A549 (cell line): ENCODE measurements around the gene AXL. TPM values are rescaled to one million over a fixed set of nuclear protein-coding genes. Genes with fewer than 3 reads are reported as not detected.

Source experiments
- ATAC-seq, 2 experiments: fragments of 200-7000 bp in 1 of 2; fragments of >200 bp in 1 of 2; cut with Nextera tagmentation in 1 of 2; cut with Tn5 transposase in 1 of 2; 3 replicates each; pipeline versions ENCODE4 v1.8.0 to v1.9.1; 2018 to 2020; ENCODE audit warnings: mild to moderate bottlenecking in 1 of 2, moderate library complexity in 1 of 2
- CTCF ChIA-PET: fragments of 300-600 bp; sonication (Branson Sonifier 250); formaldehyde crosslinking; extraction: SDS; loops from one replicate; lab custom pipeline; 2021; ENCODE audit warnings: antibody characterized with exemption, inconsistent platforms; lab: Yijun Ruan, JAX
- POLR2A ChIA-PET: fragments of 350-600 bp; formaldehyde crosslinking; extraction: SDS; loops from one replicate; lab custom pipeline; 2021; ENCODE audit warnings: antibody characterized with exemption, inconsistent platforms; lab: Yijun Ruan, JAX
- DNase-seq, 2 experiments: peaks; one replicate each; pipeline versions ENCODE4 v3.0.0 to v3.0.0-alpha.2; 2011 to 2016; ENCODE audit warnings: low read depth in 1 of 2, low spot score in 1 of 2
- FAIRE-seq: peaks from 2 replicates; lab custom pipeline; 2011; peaks lifted over from hg19 to GRCh38; lab: Jason Lieb, UNC
- H3K27ac ChIP-seq, 2 experiments: fragments of >200 bp; sonication (Bioruptor Twin); formaldehyde crosslinking; 3 replicates each; pipeline ENCODE4 v1.5.1; 2016 to 2017
- H3K4me1 ChIP-seq: fragments of >200 bp; sonication (Bioruptor Twin); formaldehyde crosslinking; 3 replicates; pipeline ENCODE4 v1.6.1; 2016
- H3K4me2 ChIP-seq: fragments of >200 bp; sonication (Bioruptor Twin); formaldehyde crosslinking; 3 replicates; pipeline ENCODE4 v1.6.1; 2016
- H3K4me3 ChIP-seq: fragments of >200 bp; sonication (Bioruptor Twin); formaldehyde crosslinking; 3 replicates; pipeline ENCODE4 v1.5.1; 2016
- H3K9me3 ChIP-seq: fragments of >200 bp; sonication (Bioruptor Twin); formaldehyde crosslinking; 3 replicates; pipeline ENCODE4 v1.6.1; 2016
- BHLHE40 ChIP-seq: IDR thresholded peaks from 2 replicates; pipeline ENCODE4 v1.6.1; 2012; ENCODE audit warnings: low read depth, low read length, inconsistent platforms
- CBX2 ChIP-seq: fragments of 200-600 bp; sonication (generic); IDR thresholded peaks from 2 replicates; pipeline ENCODE4 v1.6.1; 2016; ENCODE audit warnings: low read depth, mild to moderate bottlenecking, borderline replicate concordance
- CBX8 ChIP-seq: fragments of 200-600 bp; sonication (generic); IDR thresholded peaks from 2 replicates; pipeline ENCODE4 v1.6.1; 2016
- CEBPB ChIP-seq, 2 experiments: fragments of >200 bp in 1 of 2; sonication (Bioruptor Twin) in 1 of 2; formaldehyde crosslinking in 1 of 2; IDR thresholded peaks; 2 replicates each; pipeline ENCODE4 v1.6.1; 2012 to 2016
- EHF ChIP-seq: fragments of 250-450 bp; sonication (Bioruptor Pico); IDR thresholded peaks from 2 replicates; pipeline ENCODE4 v1.5.0; 2020; ENCODE audit warnings: mild to moderate bottlenecking
- EP300 ChIP-seq, 2 experiments: fragments of >200 bp; sonication (Bioruptor Twin); formaldehyde crosslinking; IDR thresholded peaks; 2 replicates in 1 of 2; 3 replicates in 1 of 2; pipeline ENCODE4 v1.6.1; 2016 to 2017
- FOXS1 ChIP-seq: fragments of 250-450 bp; sonication (Bioruptor Pico); IDR thresholded peaks from 2 replicates; pipeline ENCODE4 v1.5.0; 2020; ENCODE audit warnings: mild to moderate bottlenecking, moderate library complexity
- GATA3 ChIP-seq: IDR thresholded peaks from 2 replicates; pipeline ENCODE4 v1.6.1; 2012; ENCODE audit warnings: borderline replicate concordance
- HEYL ChIP-seq: fragments of 250-450 bp; sonication (Bioruptor Pico); IDR thresholded peaks from 2 replicates; pipeline ENCODE4 v1.8.0; 2021; ENCODE audit warnings: mild to moderate bottlenecking, moderate library complexity
- HOXA7 ChIP-seq: fragments of 250-450 bp; sonication (Bioruptor Pico); IDR thresholded peaks from 2 replicates; pipeline ENCODE4 v1.5.0; 2020; ENCODE audit warnings: mild to moderate bottlenecking, moderate library complexity
- HOXB5 ChIP-seq: fragments of 250-450 bp; sonication (Bioruptor Pico); IDR thresholded peaks from 2 replicates; pipeline ENCODE4 v1.5.0; 2020; ENCODE audit warnings: mild to moderate bottlenecking, moderate library complexity
- JUN ChIP-seq, 2 experiments: fragments of >200 bp; sonication (Bioruptor Twin); formaldehyde crosslinking; IDR thresholded peaks; 2 replicates in 1 of 2; 3 replicates in 1 of 2; pipeline ENCODE4 v1.6.1; 2016 to 2017
- KDM1A ChIP-seq: fragments of 200-600 bp; sonication (generic); IDR thresholded peaks from 2 replicates; pipeline ENCODE4 v1.6.1; 2016; ENCODE audit warnings: low read depth, mild to moderate bottlenecking
- MYC ChIP-seq: IDR thresholded peaks from 2 replicates; pipeline ENCODE4 v1.6.1; 2012; ENCODE audit warnings: mild to moderate bottlenecking, inconsistent platforms, low read length, improper control_type of control experiment, borderline replicate concordance
- POLR2A ChIP-seq: IDR thresholded peaks from 2 replicates; pipeline ENCODE4 v1.6.1; 2012; ENCODE audit warnings: mild to moderate bottlenecking, low read length
- POLR2AphosphoS2 ChIP-seq: conservative IDR thresholded peaks from 2 replicates; pipeline ENCODE4 v1.6.1; 2012; ENCODE audit warnings: low read length, improper control_type of control experiment, inconsistent platforms
- RAD21 ChIP-seq, 2 experiments: fragments of >200 bp in 1 of 2; sonication (Bioruptor Twin) in 1 of 2; formaldehyde crosslinking in 1 of 2; IDR thresholded peaks in 1 of 2; conservative IDR thresholded peaks in 1 of 2; 2 replicates in 1 of 2; 3 replicates in 1 of 2; pipeline ENCODE4 v1.6.1; 2012 to 2018; ENCODE audit warnings: inconsistent platforms in 1 of 2
- RARB ChIP-seq: fragments of 250-450 bp; sonication (Bioruptor Pico); IDR thresholded peaks from 2 replicates; pipeline ENCODE4 v1.8.0; 2021; ENCODE audit warnings: mild to moderate bottlenecking, moderate library complexity
- RCOR1 ChIP-seq: fragments of 150-350 bp; IDR thresholded peaks from 2 replicates; pipeline ENCODE4 v1.6.1; 2014; ENCODE audit warnings: antibody characterized with exemption, low read length, low read depth
- RFX5 ChIP-seq: fragments of 450-650 bp; IDR thresholded peaks from 2 replicates; pipeline ENCODE4 v1.7.1; 2014; ENCODE audit warnings: antibody characterized with exemption, mild to moderate bottlenecking, moderate library complexity
- SMC3 ChIP-seq: fragments of >200 bp; sonication (Bioruptor Twin); formaldehyde crosslinking; IDR thresholded peaks from 3 replicates; pipeline ENCODE4 v1.6.1; 2018; ENCODE audit warnings: inconsistent platforms
- ZC3H11A ChIP-seq: fragments of 450-650 bp; IDR thresholded peaks from 2 replicates; pipeline ENCODE4 v1.6.1; 2014; ENCODE audit warnings: antibody characterized with exemption, mild to moderate bottlenecking
- ZFP36 ChIP-seq: fragments of 450-650 bp; IDR thresholded peaks from 2 replicates; pipeline ENCODE4 v1.6.1; 2014; ENCODE audit warnings: borderline replicate concordance; ENCODE audit not compliant: partially characterized antibody
- ZNF302 ChIP-seq: fragments of 250-450 bp; sonication (Bioruptor Pico); IDR thresholded peaks from 2 replicates; pipeline ENCODE4 v1.9.0; 2021; ENCODE audit warnings: inconsistent platforms, mild to moderate bottlenecking, moderate library complexity
- WGBS: methylation state at CpG from one replicate; pipeline ENCODE4 v1.1.6; 2017; ENCODE audit errors: missing lambda C conversion rate; 5-methylcytosine and 5-hydroxymethylcytosine counted together
- polyA plus RNA-seq, 4 experiments: library from polyadenylated mRNA; depleted of rRNA in 3 of 4; stranded (reverse); fragments of >200 nt; fragmentation: RNase III in 1 of 4; extraction: RNeasy Plus Mini Kit Qiagen cat#74134 plus additional on column Dnase treatment in 1 of 4; gene quantifications; 2 replicates in 3 of 4; 3 replicates in 1 of 4; pipeline ENCODE4 v1.2.3, GENCODE V29; 2011 to 2017
- TF ChIP-seq, protein P1 (sequence below): fragments of 250-450 bp; sonication (Bioruptor Pico); IDR thresholded peaks from 2 replicates; pipeline ENCODE4 v1.5.0; 2020; ENCODE audit warnings: low read depth, mild to moderate bottlenecking, moderate library complexity
- TF ChIP-seq, protein P2 (sequence below): fragments of 450-650 bp; IDR thresholded peaks from 2 replicates; pipeline ENCODE4 v1.6.1; 2014; ENCODE audit warnings: antibody characterized with exemption
- TF ChIP-seq, protein P3 (sequence below): fragments of 200-600 bp; sonication (generic); IDR thresholded peaks from 2 replicates; pipeline ENCODE4 v1.6.1; 2016; ENCODE audit warnings: antibody characterized with exemption, mild to moderate bottlenecking, moderate library complexity
- TF ChIP-seq, protein P4 (sequence below): IDR thresholded peaks from 2 replicates; pipeline ENCODE4 v1.6.1; 2012
- TF ChIP-seq, protein P5 (sequence below): IDR thresholded peaks from 2 replicates; pipeline ENCODE4 v1.6.1; 2012

Gene AXL
- polyA plus RNA-seq, 2 of the 4 experiments (the other 2 are of a cell fraction): 45.4 to 60.1 TPM

DNA sequence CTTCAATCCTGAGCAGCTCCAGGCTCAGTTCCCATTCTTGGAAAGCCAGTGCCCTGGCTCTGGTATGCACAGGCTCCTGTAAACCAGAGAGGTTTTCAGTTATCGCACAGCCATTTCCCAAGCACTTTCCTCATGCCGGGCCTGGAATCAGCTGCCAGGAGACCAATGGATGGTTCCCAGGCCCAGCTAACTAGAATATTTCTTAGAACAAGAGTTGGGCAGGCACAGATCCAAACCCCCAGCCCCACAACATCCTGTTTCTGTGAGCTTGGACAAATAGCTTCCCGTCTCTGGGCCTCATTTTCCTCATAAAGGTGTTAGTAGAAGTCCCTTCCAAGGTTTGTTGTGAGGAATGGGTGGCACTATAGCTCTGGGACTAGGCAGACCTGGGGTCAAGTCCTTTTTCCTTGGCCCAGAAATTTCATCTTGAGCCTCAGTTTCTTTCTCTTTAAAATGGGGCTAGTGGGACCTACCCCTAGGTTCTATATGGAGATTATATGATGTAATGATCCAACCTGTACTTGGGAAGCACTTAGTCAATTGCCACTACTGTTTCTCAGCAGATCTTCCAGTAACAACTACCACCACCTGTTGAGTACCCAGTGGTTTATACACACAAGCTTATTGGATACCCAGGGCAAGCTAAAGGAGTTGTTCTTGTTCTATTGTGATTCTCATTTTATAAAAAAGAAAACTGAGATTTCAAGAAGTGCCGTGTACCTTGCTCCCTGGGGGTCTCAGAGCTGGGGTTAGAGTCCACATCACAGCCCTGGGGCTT lies 85.9 kb downstream of the AXL start:
- FAIRE-seq: no peak
- H3K4me1 ChIP-seq: peaks cover 14% of the 10 kb centered on the region
- ATAC-seq: no peak
- WGBS: 95% methylated on average over 4 of the region's 4 CpGs
- H3K4me3 ChIP-seq: no peak overlapping the region
- no peak overlapping the region for H3K4me2 ChIP-seq
- ChIA-PET CTCF (interaction anchor here (0.5 to 19.5 kb wide), 12 partner anchors 15 to 641 kb away, joined by 3 to 598 read pairs (median 8); partner anchors contain the start of genes HNRNPUL1 and TGFB1), POLR2A (interaction anchor here (4.4 kb wide), 1 partner anchor 41 kb away, joined by 28 read pairs; the partner anchor contains the start of gene HNRNPUL1)
- H3K27ac ChIP-seq: no peak overlapping the region
- no peak for DNase-seq
- TF ChIP-seq POLR2AphosphoS2: peak; percentile 11; the same call in 1 of the 2 replicates
- 0 out of 2 replicates have a peak, but pooled peaks have one; percentile 46 for TF ChIP-seq KDM1A
- TF ChIP-seq RFX5: no peak
- no peak for TF ChIP-seq CBX2
- TF ChIP-seq ZC3H11A: no peak
- no peak for TF ChIP-seq GATA3
- TF ChIP-seq ZNF302 (CRISPR knock-in tag): no peak
- no peak for TF ChIP-seq POLR2A
- TF ChIP-seq, protein P1, sequence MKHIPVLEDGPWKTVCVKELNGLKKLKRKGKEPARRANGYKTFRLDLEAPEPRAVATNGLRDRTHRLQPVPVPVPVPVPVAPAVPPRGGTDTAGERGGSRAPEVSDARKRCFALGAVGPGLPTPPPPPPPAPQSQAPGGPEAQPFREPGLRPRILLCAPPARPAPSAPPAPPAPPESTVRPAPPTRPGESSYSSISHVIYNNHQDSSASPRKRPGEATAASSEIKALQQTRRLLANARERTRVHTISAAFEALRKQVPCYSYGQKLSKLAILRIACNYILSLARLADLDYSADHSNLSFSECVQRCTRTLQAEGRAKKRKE (CRISPR knock-in tag): no peak
- TF ChIP-seq, protein P2, sequence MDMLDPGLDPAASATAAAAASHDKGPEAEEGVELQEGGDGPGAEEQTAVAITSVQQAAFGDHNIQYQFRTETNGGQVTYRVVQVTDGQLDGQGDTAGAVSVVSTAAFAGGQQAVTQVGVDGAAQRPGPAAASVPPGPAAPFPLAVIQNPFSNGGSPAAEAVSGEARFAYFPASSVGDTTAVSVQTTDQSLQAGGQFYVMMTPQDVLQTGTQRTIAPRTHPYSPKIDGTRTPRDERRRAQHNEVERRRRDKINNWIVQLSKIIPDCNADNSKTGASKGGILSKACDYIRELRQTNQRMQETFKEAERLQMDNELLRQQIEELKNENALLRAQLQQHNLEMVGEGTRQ: no peak
- H3K9me3 ChIP-seq: no peaks in the 10 kb centered on the region

DNA sequence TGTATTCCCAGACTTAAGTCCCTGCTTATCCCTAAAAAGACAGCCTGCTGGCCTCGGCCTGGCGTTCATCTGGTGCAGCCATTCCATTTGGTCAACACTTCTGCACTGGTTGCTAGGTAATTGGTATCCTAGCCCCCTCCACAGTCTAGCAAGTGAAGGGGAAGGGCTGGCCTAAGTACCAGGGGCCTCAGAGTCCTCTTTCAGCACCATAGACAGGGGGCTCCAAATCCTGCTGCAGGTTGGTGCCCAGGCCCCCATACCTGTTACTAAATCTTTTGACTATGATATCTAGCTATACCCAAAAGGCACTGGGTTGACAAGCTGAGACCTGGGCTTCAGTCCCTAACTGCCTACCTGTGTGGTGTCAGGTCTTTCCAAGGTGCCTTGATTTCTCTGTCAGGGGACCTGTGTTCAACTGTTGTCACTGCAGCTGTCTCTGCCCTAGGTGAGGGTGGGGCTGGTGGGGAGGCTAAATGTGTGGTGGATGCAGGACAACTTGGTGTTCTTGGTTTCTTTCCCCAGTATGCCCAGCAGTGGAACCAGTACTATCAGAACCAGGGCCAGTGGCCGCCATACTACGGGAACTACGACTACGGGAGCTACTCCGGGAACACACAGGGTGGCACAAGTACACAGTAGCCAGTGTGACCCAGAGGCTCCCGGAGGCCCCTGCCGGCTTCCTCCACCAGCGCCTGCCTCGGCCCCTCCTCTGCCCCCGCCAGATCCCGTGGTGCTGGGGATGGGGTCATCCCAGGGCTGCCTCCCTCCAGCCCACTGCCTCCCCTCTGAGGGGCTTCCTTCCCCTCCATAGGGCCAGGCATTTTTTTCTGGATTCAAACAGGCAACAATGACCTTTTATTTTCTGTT lies 87.1 kb downstream of the AXL start:
- Histone ChIP-seq H3K9me3 (no peaks in the 10 kb centered on the region), H3K4me3 (no peak overlapping the region), H3K4me1 (peaks cover 17% of the 10 kb centered on the region), H3K4me2 (no peak overlapping the region), H3K27ac (no peak overlapping the region)
- no peak for ATAC-seq
- no peak for FAIRE-seq
- CTCF ChIA-PET: interaction anchor here (0.5 to 19.5 kb wide), 14 partner anchors 14 to 702 kb away, joined by 3 to 598 read pairs (median 4); partner anchors contain the start of genes HNRNPUL1 and TGFB1
- WGBS: 89% methylated on average over 13 of the region's 13 CpGs
- POLR2A ChIA-PET: interaction anchor here (3.2 to 4.4 kb wide), 2 partner anchors 42 to 102 kb away, joined by 20 to 28 read pairs; partner anchors contain the start of gene HNRNPUL1
- no peak for DNase-seq
- no peak for TF ChIP-seq EHF (CRISPR knock-in tag)
- TF ChIP-seq, protein P3, sequence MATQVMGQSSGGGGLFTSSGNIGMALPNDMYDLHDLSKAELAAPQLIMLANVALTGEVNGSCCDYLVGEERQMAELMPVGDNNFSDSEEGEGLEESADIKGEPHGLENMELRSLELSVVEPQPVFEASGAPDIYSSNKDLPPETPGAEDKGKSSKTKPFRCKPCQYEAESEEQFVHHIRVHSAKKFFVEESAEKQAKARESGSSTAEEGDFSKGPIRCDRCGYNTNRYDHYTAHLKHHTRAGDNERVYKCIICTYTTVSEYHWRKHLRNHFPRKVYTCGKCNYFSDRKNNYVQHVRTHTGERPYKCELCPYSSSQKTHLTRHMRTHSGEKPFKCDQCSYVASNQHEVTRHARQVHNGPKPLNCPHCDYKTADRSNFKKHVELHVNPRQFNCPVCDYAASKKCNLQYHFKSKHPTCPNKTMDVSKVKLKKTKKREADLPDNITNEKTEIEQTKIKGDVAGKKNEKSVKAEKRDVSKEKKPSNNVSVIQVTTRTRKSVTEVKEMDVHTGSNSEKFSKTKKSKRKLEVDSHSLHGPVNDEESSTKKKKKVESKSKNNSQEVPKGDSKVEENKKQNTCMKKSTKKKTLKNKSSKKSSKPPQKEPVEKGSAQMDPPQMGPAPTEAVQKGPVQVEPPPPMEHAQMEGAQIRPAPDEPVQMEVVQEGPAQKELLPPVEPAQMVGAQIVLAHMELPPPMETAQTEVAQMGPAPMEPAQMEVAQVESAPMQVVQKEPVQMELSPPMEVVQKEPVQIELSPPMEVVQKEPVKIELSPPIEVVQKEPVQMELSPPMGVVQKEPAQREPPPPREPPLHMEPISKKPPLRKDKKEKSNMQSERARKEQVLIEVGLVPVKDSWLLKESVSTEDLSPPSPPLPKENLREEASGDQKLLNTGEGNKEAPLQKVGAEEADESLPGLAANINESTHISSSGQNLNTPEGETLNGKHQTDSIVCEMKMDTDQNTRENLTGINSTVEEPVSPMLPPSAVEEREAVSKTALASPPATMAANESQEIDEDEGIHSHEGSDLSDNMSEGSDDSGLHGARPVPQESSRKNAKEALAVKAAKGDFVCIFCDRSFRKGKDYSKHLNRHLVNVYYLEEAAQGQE: peak; percentile 66; the same call in 1 of the 2 replicates
- TF ChIP-seq RARB: no peak
- no peak for TF ChIP-seq CEBPB (IDR thresholded peaks at IDR 0.05)
- 0 out of 2 replicates have a peak, but pooled peaks have one; percentile 20 for TF ChIP-seq POLR2AphosphoS2
- no peak for TF ChIP-seq CBX8
- TF ChIP-seq HOXB5 (CRISPR knock-in tag): no peak
- no peak for TF ChIP-seq BHLHE40
- TF ChIP-seq JUN (IDR thresholded peaks at IDR 0.05): 0 out of 5 replicates have a peak, but pooled peaks of 1 of the 2 experiments have one; percentile 29
- TF ChIP-seq, protein P4, sequence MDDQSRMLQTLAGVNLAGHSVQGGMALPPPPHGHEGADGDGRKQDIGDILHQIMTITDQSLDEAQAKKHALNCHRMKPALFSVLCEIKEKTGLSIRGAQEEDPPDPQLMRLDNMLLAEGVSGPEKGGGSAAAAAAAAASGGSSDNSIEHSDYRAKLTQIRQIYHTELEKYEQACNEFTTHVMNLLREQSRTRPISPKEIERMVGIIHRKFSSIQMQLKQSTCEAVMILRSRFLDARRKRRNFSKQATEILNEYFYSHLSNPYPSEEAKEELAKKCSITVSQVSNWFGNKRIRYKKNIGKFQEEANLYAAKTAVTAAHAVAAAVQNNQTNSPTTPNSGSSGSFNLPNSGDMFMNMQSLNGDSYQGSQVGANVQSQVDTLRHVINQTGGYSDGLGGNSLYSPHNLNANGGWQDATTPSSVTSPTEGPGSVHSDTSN: no peak
- TF ChIP-seq HEYL: no peak
- no peak for TF ChIP-seq RAD21 (conservative IDR thresholded peaks at IDR 0.05 in 1 of 2, IDR thresholded peaks at IDR 0.05 in 1 of 2)
- TF ChIP-seq, protein P5, sequence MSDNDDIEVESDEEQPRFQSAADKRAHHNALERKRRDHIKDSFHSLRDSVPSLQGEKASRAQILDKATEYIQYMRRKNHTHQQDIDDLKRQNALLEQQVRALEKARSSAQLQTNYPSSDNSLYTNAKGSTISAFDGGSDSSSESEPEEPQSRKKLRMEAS: no peak
- TF ChIP-seq MYC: no peak
- no peak for TF ChIP-seq RCOR1
- TF ChIP-seq EP300 (IDR thresholded peaks at IDR 0.05): no peak
- TF ChIP-seq HOXA7 (CRISPR knock-in tag): no peak
- no peak for TF ChIP-seq ZFP36
- no peak for TF ChIP-seq SMC3
- TF ChIP-seq ZNF302 (CRISPR knock-in tag): no peak
- no peak for TF ChIP-seq FOXS1
